Mesenchymal stem cell (in vitro differentiated cells and primary cell): ENCODE measurements around the gene PRKD1.

Source experiments
- DNase-seq: peaks from one replicate; pipeline ENCODE4 v3.0.0-alpha.2; 2013
- H2AFZ ChIP-seq: one replicate; pipeline ENCODE4 v1.6.1; 2013; ENCODE audit warnings: low read depth, mild to moderate bottlenecking, control low read depth, inconsistent platforms, low read length, moderate library complexity
- H2AK5ac ChIP-seq: 2 replicates; pipeline ENCODE4 v1.6.1; 2013; ENCODE audit warnings: low read length, moderate library complexity, mild to moderate bottlenecking, inconsistent platforms; ENCODE audit not compliant: severe bottlenecking
- H2BK120ac ChIP-seq: one replicate; pipeline ENCODE4 v1.6.1; 2013; ENCODE audit warnings: low read depth, mild to moderate bottlenecking, inconsistent platforms, low read length, moderate library complexity
- H2BK12ac ChIP-seq, 2 experiments: one replicate each; pipeline ENCODE4 v1.6.1; 2013; ENCODE audit warnings: inconsistent platforms in 2 of 2, low read length in 2 of 2, mild to moderate bottlenecking in 2 of 2, moderate library complexity in 2 of 2, control low read depth in 1 of 2
- H2BK15ac ChIP-seq: one replicate; pipeline ENCODE4 v1.6.1; 2013; ENCODE audit warnings: mild to moderate bottlenecking, low read depth, inconsistent platforms; ENCODE audit not compliant: poor library complexity, severe bottlenecking
- H2BK5ac ChIP-seq: 2 replicates; pipeline ENCODE4 v1.6.1; 2013; ENCODE audit warnings: low read depth, mild to moderate bottlenecking, low read length, control low read depth, inconsistent platforms; ENCODE audit not compliant: poor library complexity, severe bottlenecking
- H3K14ac ChIP-seq, 2 experiments: one replicate each; pipeline ENCODE4 v1.6.1; 2013; ENCODE audit warnings: inconsistent platforms in 2 of 2, low read length in 2 of 2, control low read depth in 1 of 2, mild to moderate bottlenecking in 1 of 2, moderate library complexity in 1 of 2
- H3K18ac ChIP-seq, 2 experiments: one replicate each; pipeline ENCODE4 v1.6.1; 2013; ENCODE audit warnings: inconsistent platforms in 2 of 2, low read length in 2 of 2, control low read depth in 1 of 2, low read depth in 1 of 2, mild to moderate bottlenecking in 1 of 2
- H3K23ac ChIP-seq, 2 experiments: one replicate each; pipeline ENCODE4 v1.6.1; 2013; ENCODE audit warnings: inconsistent platforms in 2 of 2, low read length in 2 of 2, mild to moderate bottlenecking in 2 of 2, moderate library complexity in 2 of 2, control low read depth in 1 of 2
- H3K27ac ChIP-seq: 2 replicates; pipeline ENCODE4 v1.5.1; 2013; ENCODE audit warnings: mild to moderate bottlenecking, moderate library complexity, low read length, control low read depth, inconsistent platforms; ENCODE audit not compliant: poor library complexity, severe bottlenecking
- H3K27me3 ChIP-seq, 2 experiments: 2 replicates each; pipeline versions ENCODE4 v1.6.1 to v1.7.0; 2013; ENCODE audit warnings: low read length in 2 of 2, mild to moderate bottlenecking in 2 of 2, moderate library complexity in 2 of 2, control low read depth in 1 of 2, inconsistent platforms in 1 of 2; ENCODE audit not compliant: control insufficient read depth in 1 of 2, insufficient read depth in 1 of 2
- H3K36me3 ChIP-seq, 2 experiments: 2 replicates each; pipeline versions ENCODE4 v1.6.1 to v1.7.0; 2013; ENCODE audit warnings: low read length in 2 of 2, control low read depth in 1 of 2, inconsistent platforms in 1 of 2, low read depth in 1 of 2, mild to moderate bottlenecking in 1 of 2; ENCODE audit not compliant: insufficient read depth in 2 of 2, control insufficient read depth in 1 of 2
- H3K4ac ChIP-seq, 2 experiments: one replicate each; pipeline ENCODE4 v1.6.1; 2013; ENCODE audit warnings: inconsistent platforms in 2 of 2, low read length in 2 of 2, mild to moderate bottlenecking in 2 of 2, moderate library complexity in 2 of 2, control low read depth in 1 of 2, low read depth in 1 of 2
- H3K4me1 ChIP-seq: 2 replicates; pipeline ENCODE4 v1.6.1; 2013; ENCODE audit warnings: low read depth, low read length, control low read depth; ENCODE audit not compliant: control insufficient read depth, insufficient read depth
- H3K4me2 ChIP-seq: 2 replicates; pipeline ENCODE4 v1.6.1; 2013; ENCODE audit warnings: low read length, mild to moderate bottlenecking, inconsistent platforms; ENCODE audit not compliant: poor library complexity, severe bottlenecking
- H3K4me3 ChIP-seq, 2 experiments: 2 replicates each; pipeline versions ENCODE4 v1.5.1 to v1.7.0; 2013; ENCODE audit warnings: low read length in 2 of 2, mild to moderate bottlenecking in 2 of 2, control low read depth in 1 of 2, low read depth in 1 of 2; ENCODE audit not compliant: insufficient read depth in 1 of 2
- H3K79me1 ChIP-seq: replicated peaks from 2 replicates; pipeline ENCODE4 v1.6.1; 2013; ENCODE audit warnings: mild to moderate bottlenecking, control low read depth, low read length, inconsistent platforms; ENCODE audit not compliant: poor library complexity, severe bottlenecking
- H3K9ac ChIP-seq: 2 replicates; pipeline ENCODE4 v1.7.0; 2013; ENCODE audit warnings: mild to moderate bottlenecking, low read length, moderate library complexity
- H3K9me3 ChIP-seq: 2 replicates; pipeline ENCODE4 v1.7.0; 2013; ENCODE audit warnings: mild to moderate bottlenecking, low read length; ENCODE audit not compliant: control insufficient read depth
- H4K8ac ChIP-seq: one replicate; pipeline ENCODE4 v1.6.1; 2013; ENCODE audit warnings: inconsistent platforms, mild to moderate bottlenecking, low read length, moderate library complexity
- H4K91ac ChIP-seq: one replicate; pipeline ENCODE4 v1.6.1; 2013; ENCODE audit warnings: mild to moderate bottlenecking, low read length, inconsistent platforms
- WGBS: methylation state at CpG from one replicate; pipeline ENCODE4 v1.1.7; 2013; ENCODE audit warnings: mixed read lengths; 5-methylcytosine and 5-hydroxymethylcytosine counted together

The PRKD1 gene

DNA sequence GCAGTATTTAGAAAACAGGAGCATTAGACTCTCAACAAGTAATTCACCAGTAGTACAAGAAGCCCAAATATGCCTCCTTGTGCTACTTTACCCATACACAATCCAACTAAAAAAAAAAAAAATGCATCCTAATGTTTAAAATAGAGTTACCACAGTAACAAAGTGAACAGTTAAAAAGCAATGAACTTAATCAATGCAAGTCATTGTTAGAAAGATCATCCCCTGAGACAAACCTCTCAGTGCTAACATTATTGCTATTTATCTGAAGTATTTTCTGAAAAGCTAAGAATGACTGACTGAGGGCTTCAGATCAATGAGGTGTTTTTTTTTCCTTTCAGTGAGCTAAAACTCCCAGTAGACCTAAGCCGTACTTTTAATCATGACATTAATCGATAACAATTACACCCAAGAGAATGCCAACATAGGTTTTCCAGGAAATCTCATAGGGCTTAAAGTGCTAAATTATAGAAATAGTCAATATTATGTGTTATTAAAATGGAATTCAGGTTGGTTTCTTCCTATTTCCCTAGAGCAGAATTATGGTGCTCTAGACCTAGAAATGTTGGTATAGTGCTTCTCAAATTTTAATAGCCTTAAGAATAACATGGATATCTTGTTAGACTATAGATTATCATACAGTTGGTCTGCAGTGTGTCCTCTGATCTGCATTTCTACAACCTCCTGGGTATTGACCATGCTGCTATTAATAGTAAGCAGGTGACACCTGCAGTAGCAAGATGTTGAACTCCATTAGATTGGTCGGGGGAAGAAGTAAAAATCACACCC is 123.0 kb downstream of the PRKD1 start:
- Histone ChIP-seq H2AK5ac (no peak overlapping the region), H3K9me3 (no peaks in the 10 kb centered on the region), H3K4ac (no peak overlapping the region), H3K27me3 (no peaks in the 10 kb centered on the region), H3K14ac (no peak overlapping the region), H3K18ac (no peak overlapping the region), H2BK5ac (no peak overlapping the region), H3K4me2 (no peak overlapping the region), H3K23ac (no peak overlapping the region), H4K91ac (no peak overlapping the region), H2BK120ac (no peak overlapping the region), H4K8ac (no peak overlapping the region), H3K9ac (no peak overlapping the region), H2AFZ (no peak overlapping the region), H3K4me1 (no peaks in the 10 kb centered on the region), H3K27ac (no peak overlapping the region), H3K79me1 (no peaks in the 10 kb centered on the region), H3K36me3 (no peaks in the 10 kb centered on the region), H3K4me3 (no peak overlapping the region), H2BK15ac (no peak overlapping the region), H2BK12ac (no peak overlapping the region)
- DNase-seq, result no peak
- WGBS, result no CpG with 5 or more reads among the region's 3 CpGs

- Histone ChIP-seq H2AFZ (no peak overlapping the region), H3K79me1 (no peaks in the 10 kb centered on the region), H2BK5ac (no peak overlapping the region), H2BK12ac (no peak overlapping the region), H3K14ac (no peak overlapping the region), H3K23ac (no peak overlapping the region), H3K18ac (no peak overlapping the region), H3K9me3 (no peaks in the 10 kb centered on the region), H3K36me3 (no peaks in the 10 kb centered on the region), H3K27me3 (no peaks in the 10 kb centered on the region), H3K4me3 (no peak overlapping the region), H2BK15ac (no peak overlapping the region), H2AK5ac (no peak overlapping the region), H3K4me2 (no peak overlapping the region), H3K27ac (no peak overlapping the region), H2BK120ac (no peak overlapping the region), H3K9ac (no peak overlapping the region), H4K8ac (no peak overlapping the region), H3K4me1 (no peaks in the 10 kb centered on the region), H3K4ac (no peak overlapping the region), H4K91ac (no peak overlapping the region)
- DNase-seq, result no peak
Measured at GRCh38 chr14:29803045-29803444, 124.6 kb downstream of the PRKD1 start.

DNA sequence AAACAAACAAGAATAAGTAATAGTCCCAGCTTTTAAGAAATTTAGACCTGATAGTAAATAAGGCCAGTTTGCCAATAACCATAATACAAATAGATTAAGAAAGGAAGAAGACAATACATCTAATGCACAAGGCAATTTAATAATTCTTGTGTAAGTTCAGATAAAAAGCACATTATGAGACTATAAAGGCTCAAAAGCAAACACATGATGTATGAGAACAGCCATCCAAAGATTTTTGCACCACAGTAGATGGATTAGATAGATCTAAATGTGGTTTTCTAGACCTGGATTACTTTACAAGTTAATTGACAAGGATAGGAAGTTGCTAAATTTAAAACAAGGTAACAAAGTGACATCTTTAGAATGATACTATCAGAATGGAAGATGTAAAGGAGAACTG is 125.4 kb downstream of the PRKD1 start:
- H2AFZ ChIP-seq, result no peak overlapping the region
- no peak overlapping the region for H2BK15ac ChIP-seq
- no peak overlapping the region for H3K27ac ChIP-seq
- no peak overlapping the region for H2BK5ac ChIP-seq
- no peak overlapping the region for H2AK5ac ChIP-seq
- H4K91ac ChIP-seq, result no peak overlapping the region
- no peaks in the 10 kb centered on the region for H3K9me3 ChIP-seq
- no peak overlapping the region for H3K4me2 ChIP-seq
- no peak for DNase-seq
- H3K79me1 ChIP-seq, result peaks cover 3% of the 10 kb centered on the region
- no peak overlapping the region for H2BK120ac ChIP-seq
- no peak overlapping the region for H3K23ac ChIP-seq
- H3K18ac ChIP-seq, result no peak overlapping the region
- H3K4me3 ChIP-seq, result no peak overlapping the region
- no peak overlapping the region for H4K8ac ChIP-seq
- H3K36me3 ChIP-seq, result no peaks in the 10 kb centered on the region
- no peaks in the 10 kb centered on the region for H3K27me3 ChIP-seq
- H3K4me1 ChIP-seq, result no peaks in the 10 kb centered on the region
- H2BK12ac ChIP-seq, result no peak overlapping the region
- H3K9ac ChIP-seq, result no peak overlapping the region
- no peak overlapping the region for H3K14ac ChIP-seq
- H3K4ac ChIP-seq, result no peak overlapping the region

DNA sequence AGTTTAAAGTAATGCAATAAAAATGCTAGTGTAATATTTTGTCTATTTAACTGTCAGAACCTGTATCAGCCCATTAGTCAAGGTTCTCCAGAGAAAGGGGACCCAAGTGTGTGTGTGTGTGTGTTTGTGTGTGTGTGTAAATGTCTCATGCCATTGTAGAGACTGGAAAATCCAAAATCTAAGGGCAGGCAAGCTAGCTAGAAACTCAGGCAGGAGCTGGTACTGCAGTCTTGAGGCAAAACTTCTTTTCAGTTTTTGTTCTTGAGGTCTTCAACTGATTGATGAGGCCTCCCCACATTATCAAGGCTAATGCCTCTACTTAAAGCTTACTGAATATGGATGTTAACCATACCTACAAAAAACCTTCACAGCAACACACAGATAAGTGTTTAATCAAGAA is 126.7 kb downstream of the PRKD1 start:
- no peak overlapping the region for H2BK120ac ChIP-seq
- H3K23ac ChIP-seq, result no peak overlapping the region
- H3K36me3 ChIP-seq, result no peaks in the 10 kb centered on the region
- H2BK5ac ChIP-seq, result no peak overlapping the region
- no peak overlapping the region for H3K4me3 ChIP-seq
- no peak overlapping the region for H2AFZ ChIP-seq
- H3K9me3 ChIP-seq, result no peaks in the 10 kb centered on the region
- no peaks in the 10 kb centered on the region for H3K4me1 ChIP-seq
- no peak overlapping the region for H3K9ac ChIP-seq
- H3K79me1 ChIP-seq, result peaks cover 3% of the 10 kb centered on the region
- DNase-seq, result no peak
- H2AK5ac ChIP-seq, result no peak overlapping the region
- no peak overlapping the region for H2BK15ac ChIP-seq
- H4K8ac ChIP-seq, result no peak overlapping the region
- H2BK12ac ChIP-seq, result no peak overlapping the region
- no peak overlapping the region for H3K14ac ChIP-seq
- H3K27ac ChIP-seq, result no peak overlapping the region
- no peak overlapping the region for H3K4me2 ChIP-seq
- no peak overlapping the region for H4K91ac ChIP-seq
- no peak overlapping the region for H3K4ac ChIP-seq
- no peaks in the 10 kb centered on the region for H3K27me3 ChIP-seq
- H3K18ac ChIP-seq, result no peak overlapping the region
